Forelimb muscle (tissue), 1 donor: ENCODE measurements around the gene FCHO2. TPM values are rescaled to one million over a fixed set of nuclear protein-coding genes. Genes with fewer than 3 reads are reported as not detected.

ENCODE experiments used
- DNase-seq: peaks from one replicate; pipeline ENCODE4 v3.0.0-alpha.2; 2013; ENCODE audit warnings: low read depth
- polyA plus RNA-seq: library from polyadenylated mRNA; unstranded; fragments of 120-200 nt; gene quantifications from one replicate; pipeline ENCODE4 v1.2.1, GENCODE V29; 2013; ENCODE audit not compliant: insufficient read length

Gene FCHO2
- polyA plus RNA-seq, 1 donor: 15.9 TPM

- no peak for DNase-seq
Observed at GRCh38 chr5:73110190-73110589, 154.3 kb downstream of the FCHO2 start.

GRCh38 chr5:73111536-73111935 lies 155.7 kb downstream of the FCHO2 start:
- no peak for DNase-seq

GRCh38 chr5:73112359-73112758 lies 156.5 kb downstream of the FCHO2 start:
- DNase-seq: no peak

DNA sequence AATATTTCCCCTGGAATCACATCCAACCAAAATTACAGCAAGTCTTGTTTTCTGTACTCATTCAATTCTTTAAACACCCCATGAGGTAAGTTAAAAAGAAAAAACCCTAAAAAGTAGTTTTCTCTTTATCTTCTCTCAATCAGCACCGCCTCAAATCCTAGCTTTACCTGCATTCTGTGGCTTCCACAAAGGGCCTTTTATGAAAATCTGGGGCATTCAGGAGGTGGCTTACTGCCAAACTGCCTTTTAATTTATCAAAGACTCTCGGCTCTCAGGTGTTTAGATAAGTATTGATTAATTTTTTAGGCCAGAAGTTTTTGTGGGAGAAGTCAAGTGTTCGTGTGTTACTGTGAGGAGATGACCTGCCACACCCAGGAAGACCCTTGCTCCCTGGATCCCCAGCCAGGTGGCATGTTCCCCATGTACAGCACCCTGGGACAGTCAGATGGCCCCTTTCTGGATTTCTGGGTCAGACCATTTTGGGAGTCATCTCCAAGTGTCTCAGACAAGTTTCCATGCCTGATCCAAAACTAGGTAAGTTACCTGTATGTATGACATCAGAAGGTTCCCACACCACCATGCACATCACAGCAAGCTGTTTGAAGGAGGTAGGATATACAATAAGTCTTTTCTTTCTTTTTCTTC lies 158.3 kb downstream of the FCHO2 start:
- DNase-seq: no peak

- DNase-seq: no peak
Observed at GRCh38 chr5:73115399-73116051, 159.7 kb downstream of the FCHO2 start.

GRCh38 chr5:73116506-73116905 lies 160.7 kb downstream of the FCHO2 start:
- no peak for DNase-seq

DNA sequence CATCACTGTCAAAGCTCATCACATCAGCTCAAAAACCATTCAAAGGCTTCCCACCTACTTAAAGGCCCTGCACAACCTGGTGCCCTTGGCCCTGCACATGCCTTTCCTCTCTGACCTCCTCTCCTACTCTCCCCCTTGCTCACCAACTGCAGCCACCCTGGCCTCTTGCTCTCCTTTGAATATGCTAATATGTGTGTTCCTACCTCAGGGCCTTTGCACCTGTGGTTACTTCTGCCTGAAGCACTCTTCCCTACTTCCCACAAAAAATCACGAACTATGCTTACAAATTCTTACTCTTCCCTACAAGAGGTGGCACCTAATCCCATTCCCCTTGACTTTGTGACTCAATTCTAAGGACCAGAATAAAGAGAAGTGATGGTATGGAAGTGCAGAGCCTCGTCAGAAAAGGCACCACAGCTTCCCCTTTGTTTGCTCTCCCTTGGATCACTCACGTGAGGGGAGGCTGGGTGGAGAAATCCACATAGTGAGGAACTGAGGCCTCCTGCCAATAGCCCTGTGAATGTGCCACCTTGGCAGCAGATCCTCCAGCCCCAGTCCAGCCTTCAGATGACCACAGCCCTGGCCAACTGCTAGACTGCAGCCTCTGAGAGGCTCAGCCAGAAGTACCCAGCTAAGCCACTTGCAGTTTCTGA lies 161.4 kb downstream of the FCHO2 start:
- DNase-seq: no peak

DNA sequence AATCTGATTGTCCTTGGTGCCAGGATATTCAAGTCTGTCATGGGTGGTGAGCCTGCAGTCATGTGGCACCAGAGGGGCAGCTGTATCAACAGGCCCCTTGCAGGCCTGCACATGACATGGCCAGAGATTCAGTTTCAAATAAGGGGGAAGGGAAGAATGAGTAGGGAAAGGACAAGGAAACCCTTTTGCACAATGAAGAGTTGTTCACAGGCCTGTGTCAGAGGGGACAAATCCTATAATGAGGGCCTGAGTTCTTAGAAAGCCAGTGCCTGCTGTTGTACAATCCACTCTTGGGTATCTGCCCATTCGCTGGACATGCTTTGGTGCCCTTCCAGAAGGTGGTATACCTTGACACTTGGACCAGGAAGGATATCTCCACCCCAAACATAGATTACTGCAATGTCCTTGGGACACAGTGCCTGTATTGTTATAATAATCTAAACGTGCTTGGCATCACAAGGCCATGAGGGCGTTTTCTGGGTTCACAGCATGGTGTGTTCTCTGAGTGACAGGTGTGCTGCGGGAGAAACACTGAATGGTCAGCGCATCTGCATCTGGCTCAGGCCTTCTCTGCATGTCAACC lies 162.6 kb downstream of the FCHO2 start:
- no peak for DNase-seq

DNA sequence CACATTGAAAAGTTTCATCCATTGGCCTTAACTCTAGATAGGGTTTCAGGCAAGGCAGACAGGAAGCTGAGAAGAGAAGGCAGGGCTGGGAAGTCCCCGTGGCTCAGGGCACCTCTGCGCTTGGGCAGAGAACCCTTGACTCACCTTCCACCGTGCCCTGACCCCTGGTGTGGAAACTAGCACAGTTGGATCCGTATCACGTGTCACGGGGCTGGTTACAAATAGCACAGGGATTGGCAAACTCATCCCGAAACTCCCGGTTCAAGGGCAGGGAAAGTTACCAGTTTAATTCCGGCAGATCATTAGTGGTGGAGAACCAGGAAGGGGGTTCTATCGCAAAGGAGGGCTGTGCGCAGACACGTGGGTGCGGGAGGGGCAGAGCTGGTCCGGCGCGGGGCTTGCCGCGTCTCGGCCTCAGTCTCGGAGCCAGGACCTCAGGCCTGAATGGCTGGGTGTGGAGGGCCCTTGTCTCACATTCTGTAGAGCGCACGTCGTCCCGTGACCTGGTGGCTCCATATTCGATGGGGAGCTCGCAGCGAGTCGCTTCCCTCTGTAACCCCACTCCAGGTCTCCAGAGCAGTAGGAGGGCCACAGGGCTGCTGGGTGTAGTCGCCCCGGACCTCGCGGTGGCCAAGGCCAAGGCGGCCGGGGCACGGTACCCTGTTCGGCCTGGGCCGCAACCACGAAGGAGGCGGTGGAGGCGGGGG lies 163.8 kb downstream of the FCHO2 start:
- no peak for DNase-seq

- no peak for DNase-seq
Observed at GRCh38 chr5:73120222-73121118, 164.6 kb downstream of the FCHO2 start, which contains the start of gene TMEM171. Gene TMEM171, plus strand, starts transcription at chr5:73120575. Its CDS starts 2,799 bp downstream, at chr5:73123374.

DNA sequence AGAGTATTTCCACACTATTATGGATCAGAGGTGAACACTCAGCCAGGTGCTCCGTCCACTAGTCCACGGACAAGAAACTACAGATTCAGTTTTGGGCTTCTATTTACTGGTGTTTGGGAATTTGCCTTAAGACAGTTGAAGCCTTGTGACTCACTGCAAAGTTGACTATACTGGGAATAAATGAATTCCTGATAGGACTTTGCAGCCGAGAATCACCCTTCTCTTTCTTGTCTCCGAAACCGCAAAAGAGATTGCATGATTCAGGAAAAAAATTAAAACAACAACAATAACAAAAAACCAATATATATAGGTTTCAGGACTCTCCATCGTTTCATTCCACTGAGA lies 165.2 kb downstream of the FCHO2 start:
- DNase-seq: no peak

DNA sequence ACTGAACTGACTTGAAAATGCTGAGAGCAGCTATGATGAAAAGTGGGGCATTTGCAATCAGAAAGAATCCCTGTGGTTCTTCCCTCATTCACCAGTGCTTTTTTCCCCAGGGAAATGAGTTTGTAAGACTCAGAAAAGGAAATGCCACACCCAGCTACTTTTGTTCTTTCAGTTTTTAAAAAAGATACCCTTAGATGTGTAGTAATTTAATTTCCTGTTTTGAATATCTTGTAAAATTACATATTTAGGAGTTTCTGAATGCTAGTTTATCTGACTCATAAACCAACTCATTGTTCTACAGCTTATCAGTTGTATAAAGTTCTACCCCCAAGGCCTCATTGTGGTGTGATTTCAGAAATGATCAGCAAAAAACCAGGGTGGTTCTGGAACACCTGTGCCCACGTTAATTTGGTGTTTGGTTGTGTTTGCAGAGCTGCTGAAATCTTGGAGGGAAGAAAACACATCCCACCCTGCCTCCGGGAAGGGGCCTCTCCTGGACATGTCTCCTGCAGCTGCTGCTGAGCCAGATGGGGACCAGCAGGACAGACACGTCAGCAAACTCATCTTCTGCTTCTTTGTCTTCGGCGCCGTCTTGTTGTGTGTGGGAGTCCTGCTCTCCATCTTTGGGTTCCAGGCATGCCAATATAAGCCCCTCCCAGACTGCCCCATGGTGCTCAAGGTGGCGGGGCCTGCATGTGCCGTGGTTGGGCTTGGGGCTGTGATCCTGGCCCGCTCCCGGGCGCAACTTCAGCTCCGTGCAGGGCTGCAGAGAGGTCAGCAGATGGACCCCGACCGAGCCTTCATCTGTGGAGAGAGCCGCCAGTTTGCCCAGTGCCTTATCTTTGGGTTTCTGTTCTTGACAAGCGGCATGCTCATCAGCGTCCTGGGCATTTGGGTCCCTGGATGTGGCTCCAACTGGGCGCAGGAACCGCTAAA lies 167.3 kb downstream of the FCHO2 start:
- DNase-seq: no peak

DNA sequence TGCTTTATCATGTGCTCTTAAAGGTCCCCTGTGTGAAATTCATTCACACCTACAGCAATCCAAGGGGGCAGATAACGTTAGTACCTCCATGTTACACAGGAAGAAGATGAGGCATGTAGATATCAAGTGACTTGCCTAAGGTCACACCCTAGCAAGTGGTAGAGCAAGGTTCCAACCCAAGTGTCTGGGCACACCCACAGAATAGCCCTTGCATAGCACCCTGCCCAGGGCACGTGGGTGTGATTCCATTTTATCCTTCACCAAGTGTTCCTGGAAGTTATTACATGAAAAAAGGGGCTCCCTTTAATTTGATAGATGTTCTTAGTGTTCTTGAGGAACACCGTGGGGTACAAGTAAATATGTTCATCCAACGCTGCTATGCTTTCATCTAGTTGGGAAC lies 169.4 kb downstream of the FCHO2 start:
- no peak for DNase-seq

DNA sequence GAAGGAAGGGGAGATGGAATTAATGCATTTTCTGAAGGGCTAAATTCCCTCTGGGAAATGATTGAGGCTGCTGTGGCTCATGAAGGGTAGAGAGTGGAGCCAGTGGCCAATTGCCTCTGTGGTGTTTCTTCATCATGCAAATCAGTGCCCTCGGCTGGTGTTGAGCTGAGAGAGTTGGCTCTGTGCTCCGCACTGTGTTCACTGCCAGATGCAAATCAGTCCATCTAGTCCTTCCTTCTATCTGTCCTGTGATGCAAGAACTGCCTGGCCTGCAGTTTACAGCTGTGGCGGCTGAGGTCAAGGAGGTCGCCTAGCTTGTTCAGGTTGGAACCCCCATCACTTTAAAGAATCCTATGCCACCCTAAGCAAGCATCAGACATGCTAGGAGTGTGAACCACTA lies 170.5 kb downstream of the FCHO2 start:
- DNase-seq: no peak

- DNase-seq: no peak
Observed at GRCh38 chr5:73126957-73127356, 171.1 kb downstream of the FCHO2 start.

DNA sequence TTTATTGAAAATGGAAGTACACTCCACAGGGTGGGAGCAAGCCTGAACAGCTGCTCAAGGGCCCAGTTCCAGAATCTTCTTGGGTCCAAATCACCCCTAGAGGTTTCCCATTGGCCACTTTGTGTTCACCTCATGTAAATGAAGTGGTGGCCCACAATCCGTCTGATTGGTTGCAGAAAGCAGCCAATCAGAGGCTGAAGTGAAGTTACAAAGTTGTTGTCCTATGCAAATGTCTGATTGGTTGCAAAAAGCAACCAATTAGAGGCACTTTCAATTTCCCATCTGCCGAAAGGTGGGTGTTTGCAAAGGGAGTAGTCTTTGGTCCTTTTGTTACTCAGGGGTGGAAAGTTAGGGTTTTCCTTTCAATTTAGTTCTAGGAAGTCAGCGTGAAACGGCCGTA lies 173.3 kb downstream of the FCHO2 start:
- no peak for DNase-seq

GRCh38 chr5:73130811-73131210 lies 175.0 kb downstream of the FCHO2 start:
- DNase-seq: no peak

DNA sequence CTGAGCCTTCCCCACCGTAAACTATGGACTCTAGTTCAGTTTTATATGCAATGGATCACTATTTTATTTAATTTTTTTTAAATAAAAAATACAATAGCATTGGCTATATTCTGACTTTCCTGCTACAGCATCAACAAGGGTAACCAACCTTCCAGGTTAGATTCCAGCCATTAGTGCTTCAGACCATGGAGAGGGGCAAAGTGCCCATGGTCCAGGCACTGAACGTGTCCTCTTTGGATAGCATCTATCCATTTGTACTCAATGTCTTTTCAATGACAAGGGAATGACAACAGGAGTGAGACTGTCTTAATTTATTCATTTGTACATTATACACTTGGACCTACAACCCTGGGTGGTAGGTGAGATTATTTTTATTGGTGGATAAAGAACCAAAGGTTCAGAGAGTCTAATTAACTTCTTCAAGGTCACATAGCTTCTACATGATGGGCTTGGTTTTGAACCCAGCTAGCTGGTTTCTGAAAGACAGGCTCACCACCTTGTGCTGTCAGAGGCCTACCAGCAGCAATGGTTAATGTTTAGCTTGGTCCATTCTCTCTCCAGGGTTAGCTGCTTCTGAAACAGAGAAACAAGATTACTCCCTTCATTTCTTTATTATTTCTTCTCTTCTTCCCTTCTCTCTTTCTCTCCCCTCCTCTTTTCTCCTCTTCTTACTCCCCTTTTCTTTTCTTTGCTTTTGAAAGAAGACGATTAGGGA lies 176.0 kb downstream of the FCHO2 start:
- no peak for DNase-seq

- no peak for DNase-seq
Observed at GRCh38 chr5:73132759-73133158, 176.9 kb downstream of the FCHO2 start.
